HepG2 (cell line): ENCODE data around the gene PDZD7. TPM values are rescaled to one million over a fixed set of nuclear protein-coding genes. Genes with fewer than 3 reads are reported as not detected.

Experiments used
- CREB1 ChIP-seq, 2 experiments: fragments of 450-650 bp in 1 of 2; IDR thresholded peaks; 2 replicates each; pipeline ENCODE4 v1.6.1; 2016 to 2017; ENCODE audit warnings: control low read depth in 1 of 2, mild to moderate bottlenecking in 1 of 2, missing compliant biosample characterization in 1 of 2, missing genetic modification characterization in 1 of 2
- GATAD2A ChIP-seq: IDR thresholded peaks from 2 replicates; pipeline ENCODE4 v1.6.1; 2016
- MXD4 ChIP-seq: IDR thresholded peaks from 2 replicates; pipeline ENCODE4 v1.6.1; 2016; ENCODE audit warnings: mild to moderate bottlenecking, missing biosample characterization, missing genetic modification reagents
- NR2C2 ChIP-seq: sonication (generic); formaldehyde crosslinking; IDR thresholded peaks from 2 replicates; pipeline ENCODE4 v1.4.0; 2020; ENCODE audit warnings: missing genetic modification reagents, mild to moderate bottlenecking, moderate library complexity, borderline replicate concordance
- POLR2A ChIP-seq, 2 experiments: IDR thresholded peaks; 2 replicates each; pipeline ENCODE4 v1.6.1; 2011; ENCODE audit warnings: low read depth in 2 of 2, low read length in 2 of 2, mild to moderate bottlenecking in 1 of 2, moderate library complexity in 1 of 2; ENCODE audit not compliant: insufficient read depth in 1 of 2
- PRMT3 ChIP-seq: sonication (generic); formaldehyde crosslinking; IDR thresholded peaks from 2 replicates; pipeline ENCODE4 v1.8.1; 2022; ENCODE audit warnings: low read depth, mild to moderate bottlenecking, moderate library complexity, missing genetic modification reagents, borderline replicate concordance
- SMYD3 ChIP-seq: sonication (generic); formaldehyde crosslinking; IDR thresholded peaks from 2 replicates; pipeline ENCODE4 v1.8.1; 2023; ENCODE audit warnings: mild to moderate bottlenecking, missing genetic modification reagents
- SP1 ChIP-seq, 2 experiments: fragments of 450-650 bp in 1 of 2; sonication (generic) in 1 of 2; formaldehyde crosslinking in 1 of 2; IDR thresholded peaks; 2 replicates each; pipeline versions ENCODE4 v1.4.0 to v1.6.1; 2016 to 2020; ENCODE audit warnings: missing genetic modification reagents in 1 of 2
- ZNF143 ChIP-seq: sonication (generic); formaldehyde crosslinking; IDR thresholded peaks from 2 replicates; pipeline ENCODE4 v1.4.0; 2020; ENCODE audit warnings: missing genetic modification reagents
- ZNF232 ChIP-seq: sonication (generic); formaldehyde crosslinking; IDR thresholded peaks from 2 replicates; pipeline ENCODE4 v1.4.0; 2020; ENCODE audit warnings: missing genetic modification reagents, borderline replicate concordance
- ZNF501 ChIP-seq: sonication (generic); formaldehyde crosslinking; IDR thresholded peaks from 2 replicates; pipeline ENCODE4 v1.5.1; 2020; ENCODE audit warnings: mild to moderate bottlenecking, moderate library complexity, missing genetic modification reagents
- ZNF558 ChIP-seq: sonication (generic); formaldehyde crosslinking; IDR thresholded peaks from 2 replicates; pipeline ENCODE4 v1.9.0; 2022; ENCODE audit warnings: mild to moderate bottlenecking, missing genetic modification reagents, borderline replicate concordance
- ZNF652 ChIP-seq: IDR thresholded peaks from 2 replicates; pipeline ENCODE4 v1.6.1; 2016; ENCODE audit warnings: low read depth, borderline replicate concordance
- ZSCAN29 ChIP-seq: sonication (generic); formaldehyde crosslinking; conservative IDR thresholded peaks from 2 replicates; pipeline ENCODE4 v1.4.0; 2020; ENCODE audit warnings: mild to moderate bottlenecking, missing genetic modification reagents
- polyA plus RNA-seq, 8 experiments: library from polyadenylated mRNA; depleted of rRNA in 3 of 8; stranded (reverse) in 7 of 8; unstranded in 1 of 8; fragments of >200 nt; fragmentation: Illumina TruSeq in 4 of 8; extraction: Trizol in 4 of 8; gene quantifications; 2 replicates each; pipeline versions ENCODE4 v1.2.1 to v1.2.3, GENCODE V29; 2011 to 2016; ENCODE audit warnings: low read depth in 4 of 8, missing spikeins in 1 of 8, mixed read lengths in 1 of 8; ENCODE audit not compliant: insufficient read depth in 1 of 8
- total RNA-seq, 5 experiments: library from RNA; depleted of rRNA; stranded (reverse); fragments of >200 nt; fragmentation: Illumina TruSeq; extraction: Trizol; gene quantifications; 2 replicates each; pipeline ENCODE4 v1.2.3, GENCODE V29; 2016; ENCODE audit warnings: low read depth in 1 of 5
- TF ChIP-seq, protein P1 (sequence below): sonication (generic); formaldehyde crosslinking; IDR thresholded peaks from 2 replicates; pipeline ENCODE4 v1.5.1; 2020; ENCODE audit warnings: missing genetic modification reagents, mild to moderate bottlenecking, borderline replicate concordance
- TF ChIP-seq, protein P2 (sequence below): sonication (generic); formaldehyde crosslinking; IDR thresholded peaks from 2 replicates; pipeline ENCODE4 v1.8.0; 2022; ENCODE audit warnings: mild to moderate bottlenecking, missing genetic modification reagents, moderate library complexity
- TF ChIP-seq, protein P3 (sequence below): sonication (generic); formaldehyde crosslinking; IDR thresholded peaks from 2 replicates; pipeline ENCODE4 v1.4.0; 2020; ENCODE audit warnings: missing genetic modification reagents, borderline replicate concordance
- TF ChIP-seq, protein P4 (sequence below): sonication (generic); formaldehyde crosslinking; IDR thresholded peaks from 2 replicates; pipeline ENCODE4 v1.4.0; 2020; ENCODE audit warnings: missing genetic modification reagents
- TF ChIP-seq, protein P5 (sequence below): sonication (generic); formaldehyde crosslinking; IDR thresholded peaks from 2 replicates; pipeline ENCODE4 v1.4.0; 2020; ENCODE audit warnings: missing genetic modification reagents

Gene PDZD7
- total and polyA plus RNA-seq, 2 of the 13 experiments (the other 11 are each of a cell fraction or from before 2014, with no cell fraction given): 0.58 to 0.73 TPM

- TF ChIP-seq, protein P1, sequence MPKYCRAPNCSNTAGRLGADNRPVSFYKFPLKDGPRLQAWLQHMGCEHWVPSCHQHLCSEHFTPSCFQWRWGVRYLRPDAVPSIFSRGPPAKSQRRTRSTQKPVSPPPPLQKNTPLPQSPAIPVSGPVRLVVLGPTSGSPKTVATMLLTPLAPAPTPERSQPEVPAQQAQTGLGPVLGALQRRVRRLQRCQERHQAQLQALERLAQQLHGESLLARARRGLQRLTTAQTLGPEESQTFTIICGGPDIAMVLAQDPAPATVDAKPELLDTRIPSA (CRISPR knock-in tag): 0 out of 2 replicates have a peak, but pooled peaks have one; percentile 43
- TF ChIP-seq CREB1 (IDR thresholded peaks at IDR 0.05) (no peak), CREB1 (CRISPR knock-in tag; IDR thresholded peaks at IDR 0.05) (no peak), ZNF558 (CRISPR knock-in tag) (no peak), MXD4 (CRISPR knock-in tag) (0 out of 2 replicates have a peak, but pooled peaks have one; percentile 15), GATAD2A (CRISPR knock-in tag) (0 out of 2 replicates have a peak, but pooled peaks have one; percentile 6), PRMT3 (CRISPR knock-in tag) (0 out of 2 replicates have a peak, but pooled peaks have one; percentile 9), ZNF652 (CRISPR knock-in tag) (no peak), SMYD3 (CRISPR knock-in tag) (no peak), ZNF501 (CRISPR knock-in tag) (peak; percentile 70; the same call in 1 of the 2 replicates), ZNF232 (CRISPR knock-in tag) (peak; percentile 23; the same call in 1 of the 2 replicates), SP1 (IDR thresholded peaks at IDR 0.05) (no peak), SP1 (CRISPR knock-in tag; IDR thresholded peaks at IDR 0.05) (no peak), NR2C2 (CRISPR knock-in tag) (0 out of 2 replicates have a peak, but pooled peaks have one; percentile 13), POLR2A (IDR thresholded peaks at IDR 0.05; ENCODE audit: insufficient read depth in 1 of 2, low read depth in 2 of 2, low read length in 2 of 2) (0 out of 4 replicates have a peak, but pooled peaks of 1 of the 2 experiments have one; percentile 25), ZNF143 (no peak), ZSCAN29 (CRISPR knock-in tag) (0 out of 2 replicates have a peak, but pooled peaks have one; percentile 23)
- TF ChIP-seq, protein P2, sequence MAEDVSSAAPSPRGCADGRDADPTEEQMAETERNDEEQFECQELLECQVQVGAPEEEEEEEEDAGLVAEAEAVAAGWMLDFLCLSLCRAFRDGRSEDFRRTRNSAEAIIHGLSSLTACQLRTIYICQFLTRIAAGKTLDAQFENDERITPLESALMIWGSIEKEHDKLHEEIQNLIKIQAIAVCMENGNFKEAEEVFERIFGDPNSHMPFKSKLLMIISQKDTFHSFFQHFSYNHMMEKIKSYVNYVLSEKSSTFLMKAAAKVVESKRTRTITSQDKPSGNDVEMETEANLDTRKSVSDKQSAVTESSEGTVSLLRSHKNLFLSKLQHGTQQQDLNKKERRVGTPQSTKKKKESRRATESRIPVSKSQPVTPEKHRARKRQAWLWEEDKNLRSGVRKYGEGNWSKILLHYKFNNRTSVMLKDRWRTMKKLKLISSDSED (CRISPR knock-in tag): no peak
- TF ChIP-seq, protein P3, sequence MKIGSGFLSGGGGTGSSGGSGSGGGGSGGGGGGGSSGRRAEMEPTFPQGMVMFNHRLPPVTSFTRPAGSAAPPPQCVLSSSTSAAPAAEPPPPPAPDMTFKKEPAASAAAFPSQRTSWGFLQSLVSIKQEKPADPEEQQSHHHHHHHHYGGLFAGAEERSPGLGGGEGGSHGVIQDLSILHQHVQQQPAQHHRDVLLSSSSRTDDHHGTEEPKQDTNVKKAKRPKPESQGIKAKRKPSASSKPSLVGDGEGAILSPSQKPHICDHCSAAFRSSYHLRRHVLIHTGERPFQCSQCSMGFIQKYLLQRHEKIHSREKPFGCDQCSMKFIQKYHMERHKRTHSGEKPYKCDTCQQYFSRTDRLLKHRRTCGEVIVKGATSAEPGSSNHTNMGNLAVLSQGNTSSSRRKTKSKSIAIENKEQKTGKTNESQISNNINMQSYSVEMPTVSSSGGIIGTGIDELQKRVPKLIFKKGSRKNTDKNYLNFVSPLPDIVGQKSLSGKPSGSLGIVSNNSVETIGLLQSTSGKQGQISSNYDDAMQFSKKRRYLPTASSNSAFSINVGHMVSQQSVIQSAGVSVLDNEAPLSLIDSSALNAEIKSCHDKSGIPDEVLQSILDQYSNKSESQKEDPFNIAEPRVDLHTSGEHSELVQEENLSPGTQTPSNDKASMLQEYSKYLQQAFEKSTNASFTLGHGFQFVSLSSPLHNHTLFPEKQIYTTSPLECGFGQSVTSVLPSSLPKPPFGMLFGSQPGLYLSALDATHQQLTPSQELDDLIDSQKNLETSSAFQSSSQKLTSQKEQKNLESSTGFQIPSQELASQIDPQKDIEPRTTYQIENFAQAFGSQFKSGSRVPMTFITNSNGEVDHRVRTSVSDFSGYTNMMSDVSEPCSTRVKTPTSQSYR (CRISPR knock-in tag): no peak
- TF ChIP-seq, protein P4, sequence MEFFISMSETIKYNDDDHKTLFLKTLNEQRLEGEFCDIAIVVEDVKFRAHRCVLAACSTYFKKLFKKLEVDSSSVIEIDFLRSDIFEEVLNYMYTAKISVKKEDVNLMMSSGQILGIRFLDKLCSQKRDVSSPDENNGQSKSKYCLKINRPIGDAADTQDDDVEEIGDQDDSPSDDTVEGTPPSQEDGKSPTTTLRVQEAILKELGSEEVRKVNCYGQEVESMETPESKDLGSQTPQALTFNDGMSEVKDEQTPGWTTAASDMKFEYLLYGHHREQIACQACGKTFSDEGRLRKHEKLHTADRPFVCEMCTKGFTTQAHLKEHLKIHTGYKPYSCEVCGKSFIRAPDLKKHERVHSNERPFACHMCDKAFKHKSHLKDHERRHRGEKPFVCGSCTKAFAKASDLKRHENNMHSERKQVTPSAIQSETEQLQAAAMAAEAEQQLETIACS (CRISPR knock-in tag): no peak
- TF ChIP-seq, protein P5, sequence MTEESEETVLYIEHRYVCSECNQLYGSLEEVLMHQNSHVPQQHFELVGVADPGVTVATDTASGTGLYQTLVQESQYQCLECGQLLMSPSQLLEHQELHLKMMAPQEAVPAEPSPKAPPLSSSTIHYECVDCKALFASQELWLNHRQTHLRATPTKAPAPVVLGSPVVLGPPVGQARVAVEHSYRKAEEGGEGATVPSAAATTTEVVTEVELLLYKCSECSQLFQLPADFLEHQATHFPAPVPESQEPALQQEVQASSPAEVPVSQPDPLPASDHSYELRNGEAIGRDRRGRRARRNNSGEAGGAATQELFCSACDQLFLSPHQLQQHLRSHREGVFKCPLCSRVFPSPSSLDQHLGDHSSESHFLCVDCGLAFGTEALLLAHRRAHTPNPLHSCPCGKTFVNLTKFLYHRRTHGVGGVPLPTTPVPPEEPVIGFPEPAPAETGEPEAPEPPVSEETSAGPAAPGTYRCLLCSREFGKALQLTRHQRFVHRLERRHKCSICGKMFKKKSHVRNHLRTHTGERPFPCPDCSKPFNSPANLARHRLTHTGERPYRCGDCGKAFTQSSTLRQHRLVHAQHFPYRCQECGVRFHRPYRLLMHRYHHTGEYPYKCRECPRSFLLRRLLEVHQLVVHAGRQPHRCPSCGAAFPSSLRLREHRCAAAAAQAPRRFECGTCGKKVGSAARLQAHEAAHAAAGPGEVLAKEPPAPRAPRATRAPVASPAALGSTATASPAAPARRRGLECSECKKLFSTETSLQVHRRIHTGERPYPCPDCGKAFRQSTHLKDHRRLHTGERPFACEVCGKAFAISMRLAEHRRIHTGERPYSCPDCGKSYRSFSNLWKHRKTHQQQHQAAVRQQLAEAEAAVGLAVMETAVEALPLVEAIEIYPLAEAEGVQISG (CRISPR knock-in tag): no peak
These were observed 1.8 kb upstream of the PDZD7 start (continued) for GRCh38 chr10:101032637-101033224.
